Limb (tissue), 2 donors: Measurements from ENCODE around the gene SV2C.

Experiments used
- DNase-seq, 2 donors: peaks; one replicate each; pipeline ENCODE4 v3.0.0-alpha.2; 2016; ENCODE audit errors: extremely low spot score in 2 of 2

The SV2C gene

GRCh38 chr5:76379316-76379715 lies 296.1 kb downstream of the SV2C start:
- DNase-seq: no peak

GRCh38 chr5:76379855-76380254 lies 296.7 kb downstream of the SV2C start:
- DNase-seq: no peak

GRCh38 chr5:76380346-76381066 lies 297.3 kb downstream of the SV2C start:
- no peak for DNase-seq

DNA sequence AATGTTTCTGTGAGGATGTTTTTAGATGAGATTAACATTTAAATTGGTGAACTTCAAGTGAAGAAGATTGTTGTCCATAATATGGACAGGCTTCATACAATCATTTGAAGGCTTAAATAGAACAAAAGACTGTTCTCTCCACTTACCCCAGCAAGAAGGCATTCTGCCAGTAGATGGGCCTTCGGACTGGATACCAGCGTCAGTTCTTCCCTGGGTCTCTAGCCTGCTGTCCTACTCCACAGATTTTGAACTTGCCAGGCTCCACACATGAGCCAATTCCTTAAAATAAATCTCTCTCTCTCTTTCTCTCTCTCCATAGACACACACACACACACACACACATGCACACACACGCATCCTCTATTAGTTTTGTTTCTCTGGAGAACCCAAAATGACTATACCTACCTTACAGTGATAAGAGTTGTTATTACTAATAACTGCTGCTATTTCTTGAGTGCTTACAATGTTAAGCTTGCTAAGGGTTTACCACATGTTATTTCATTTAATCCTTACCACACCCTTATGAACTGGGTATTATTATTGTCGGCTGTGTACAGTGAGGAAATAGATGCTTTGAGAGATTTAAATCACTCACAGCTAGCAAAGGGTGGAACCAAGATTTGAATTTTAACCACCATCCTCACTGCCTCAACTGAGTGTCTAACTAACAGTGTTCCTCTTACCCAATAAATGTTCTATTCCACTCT lies 300.1 kb downstream of the SV2C start:
- no peak for DNase-seq

GRCh38 chr5:76384189-76384588 lies 301.0 kb downstream of the SV2C start:
- DNase-seq: no peak

DNA sequence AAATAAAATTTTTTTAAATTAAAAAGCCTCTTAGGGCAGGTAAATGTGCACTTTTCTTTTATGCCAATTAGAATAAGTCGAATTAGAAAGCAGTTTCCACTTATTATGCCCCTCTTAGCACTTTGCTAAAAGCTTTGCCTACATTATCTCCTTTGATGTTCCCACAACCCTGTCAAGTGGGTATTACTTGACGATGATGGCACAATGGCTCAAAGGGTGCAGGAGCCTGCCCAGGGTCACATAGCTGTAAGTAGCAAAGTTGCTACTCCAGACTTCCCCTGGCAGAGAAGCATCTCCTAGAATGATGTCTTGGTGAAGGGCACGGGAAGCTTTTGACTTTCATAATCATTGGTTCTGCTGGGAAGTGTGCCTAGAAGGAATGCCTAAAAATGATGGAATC lies 301.5 kb downstream of the SV2C start:
- no peak for DNase-seq

DNA sequence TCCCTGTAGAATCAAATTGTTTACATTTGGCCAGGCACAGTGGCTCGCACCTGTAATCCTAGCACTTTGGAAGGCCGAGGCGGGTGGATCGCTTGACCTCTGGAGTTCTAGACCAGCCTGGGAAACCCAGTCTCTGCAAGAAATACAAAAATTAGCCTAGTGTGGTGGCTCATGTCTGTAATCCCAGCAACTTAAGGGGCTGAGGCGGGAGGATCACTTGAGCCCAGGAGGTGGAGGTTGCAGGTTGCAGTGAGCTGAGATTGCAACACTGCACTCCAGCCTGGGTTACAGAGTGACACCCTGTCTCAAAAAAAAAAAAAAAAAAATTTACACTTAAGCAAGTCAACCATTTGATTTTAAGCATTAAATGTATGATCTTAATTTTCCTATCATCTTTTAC lies 302.4 kb downstream of the SV2C start:
- DNase-seq: no peak

GRCh38 chr5:76386360-76386759 lies 303.2 kb downstream of the SV2C start:
- DNase-seq: no peak

GRCh38 chr5:76388236-76388635 lies 305.1 kb downstream of the SV2C start:
- DNase-seq: no peak

DNA sequence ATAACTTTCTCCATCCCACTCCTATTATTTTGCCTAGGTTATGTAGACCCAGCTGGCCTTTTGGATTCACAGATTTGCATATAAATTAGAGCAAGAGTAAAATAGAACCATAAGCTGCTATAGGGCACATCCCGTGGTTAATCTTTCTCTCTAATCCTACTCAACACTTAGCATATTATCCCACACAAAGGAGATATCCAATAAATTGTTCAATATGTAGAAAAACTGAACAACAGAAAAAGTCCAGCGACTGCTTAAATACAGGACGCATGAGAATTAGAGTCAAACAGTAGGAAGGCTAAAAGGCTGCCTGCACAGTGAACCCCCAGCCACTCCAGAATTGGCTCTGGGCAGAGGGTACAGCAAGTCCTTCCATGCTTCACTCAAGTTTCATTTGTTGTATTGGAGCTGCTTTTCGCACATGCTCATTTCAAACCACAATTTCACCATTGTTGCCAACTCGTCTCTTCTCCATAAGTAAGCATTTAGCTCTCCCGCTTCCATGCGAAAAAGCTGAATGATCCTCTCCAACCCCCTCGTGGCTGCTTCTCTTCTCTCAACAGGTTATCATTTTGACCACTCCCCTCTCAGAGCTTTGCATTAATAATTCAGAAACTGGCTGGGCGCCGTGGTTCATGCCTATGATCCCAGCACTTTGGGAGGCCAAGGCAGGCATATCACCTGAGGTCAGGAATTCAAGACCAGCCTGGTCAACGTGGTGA lies 305.8 kb downstream of the SV2C start:
- DNase-seq: no peak

DNA sequence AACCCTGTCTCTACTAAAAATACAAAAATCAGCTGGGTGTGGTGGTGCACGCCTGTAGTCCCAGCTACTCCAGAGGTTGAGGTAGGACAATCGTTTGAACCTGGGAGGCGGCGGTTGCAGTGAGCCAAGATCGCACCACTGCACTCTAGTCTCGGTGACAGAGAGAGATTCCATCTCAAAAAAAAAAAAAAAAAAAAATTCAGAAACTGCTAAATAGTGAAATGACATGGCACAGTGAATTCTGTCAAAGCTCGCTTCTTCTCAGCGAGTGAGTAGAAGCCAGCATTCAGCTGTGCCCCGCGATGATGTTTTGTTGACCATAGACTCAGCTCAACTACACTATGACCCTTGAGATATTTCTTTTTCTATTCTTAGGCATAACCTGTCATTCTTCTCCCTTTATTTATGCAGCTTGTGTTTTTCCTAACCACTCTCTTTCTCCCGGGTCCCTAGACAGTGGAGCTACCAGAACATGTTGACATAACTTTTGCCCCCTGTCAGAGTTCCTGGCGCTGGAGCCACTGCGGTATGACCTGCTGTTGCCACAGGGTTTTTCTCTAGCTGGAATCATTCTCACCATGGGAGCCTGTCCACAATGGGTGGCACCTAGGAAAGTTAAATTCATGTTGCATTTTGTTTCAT lies 306.5 kb downstream of the SV2C start:
- no peak for DNase-seq

DNA sequence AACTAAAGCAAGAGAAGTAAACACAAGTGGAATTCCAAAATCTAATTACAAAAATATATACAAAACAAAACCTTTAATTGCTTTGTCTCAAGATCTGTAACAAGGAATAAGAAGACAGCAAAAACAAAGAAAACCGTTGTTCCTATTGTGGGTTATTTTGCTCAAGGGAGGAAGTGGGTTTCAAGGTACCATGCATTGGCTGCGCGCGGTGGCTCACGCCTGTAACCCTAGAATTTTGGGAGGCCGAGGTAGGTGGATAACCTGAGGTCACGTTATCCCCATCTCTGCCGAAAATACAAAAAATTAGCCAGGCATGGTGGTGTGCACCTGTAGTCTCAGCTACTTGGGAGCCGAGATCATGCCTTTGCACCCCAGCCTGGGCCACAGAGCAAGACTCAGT lies 307.8 kb downstream of the SV2C start:
- no peak for DNase-seq

- DNase-seq: no peak
These were observed 310.0 kb downstream of the SV2C start for GRCh38 chr5:76393035-76393680.

DNA sequence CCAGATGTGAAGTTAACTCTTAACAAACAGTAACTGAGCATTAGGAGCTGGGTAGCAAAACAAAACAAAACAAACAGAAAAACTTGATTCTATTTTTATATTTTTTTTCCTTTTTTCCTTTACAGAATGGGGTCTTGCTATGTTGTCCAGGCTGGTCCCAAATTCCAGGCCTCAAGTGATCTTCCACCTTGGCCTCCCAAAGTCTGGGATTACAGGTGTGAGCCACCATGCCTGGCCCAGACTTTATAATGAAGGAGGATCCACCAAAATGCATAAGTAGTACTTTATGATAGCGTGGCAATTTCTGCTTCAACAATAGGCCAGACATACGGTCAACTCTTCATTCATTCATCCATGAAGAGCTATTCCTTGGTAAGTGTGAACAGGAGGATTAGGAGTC lies 314.0 kb downstream of the SV2C start:
- no peak for DNase-seq

DNA sequence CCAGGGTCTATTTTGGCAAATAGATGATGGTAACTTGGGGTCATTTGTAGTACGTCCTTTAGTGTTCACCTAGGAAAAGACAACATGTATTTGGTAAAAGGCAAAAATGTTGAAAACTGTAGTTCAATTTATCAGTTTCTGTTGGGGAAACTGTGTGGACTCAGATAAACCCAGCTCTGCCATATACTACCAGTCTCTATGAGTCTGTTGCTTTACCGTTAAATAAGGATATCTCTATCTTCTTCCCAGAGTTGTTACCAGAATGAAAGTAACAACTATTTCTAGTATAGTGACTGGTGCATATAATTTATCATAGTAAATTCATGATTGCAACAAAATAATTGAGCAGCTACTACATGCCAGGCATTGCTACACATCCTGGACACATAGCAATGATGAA lies 316.1 kb downstream of the SV2C start:
- DNase-seq: no peak

- DNase-seq: no peak
These were observed 317.3 kb downstream of the SV2C start for GRCh38 chr5:76400466-76400865.

- no peak for DNase-seq
These were observed 318.6 kb downstream of the SV2C start for GRCh38 chr5:76401801-76402250.

GRCh38 chr5:76402251-76402885 lies 319.2 kb downstream of the SV2C start:
- DNase-seq: peak in 1 of 2 donors; percentile 68

- peak; percentile 81 to 91 for DNase-seq
These were observed 319.9 kb downstream of the SV2C start, which contains the start of gene IQGAP2 for GRCh38 chr5:76402886-76403765. IQGAP2 (plus strand) TSS chr5:76403285; CDS start chr5:76403546, 261 bp downstream.
